GM12878 (cell line): ENCODE results near the gene ARL16. TPM values are rescaled to one million over a fixed set of nuclear protein-coding genes. Genes with fewer than 3 reads are reported as not detected.

Experiments used
- ATAC-seq: fragments of 200-7000 bp; cut with Tn5 transposase; 3 replicates; pipeline ENCODE4 v1.9.1; 2020; ENCODE audit warnings: mild to moderate bottlenecking, moderate library complexity
- BruUV-seq: library from RNA; stranded (reverse); fragments of 400-500 nt; replicated peaks from 2 replicates; lab custom pipeline; 2021; lab: Mats Ljungman, UMichigan
- CTCF ChIA-PET: fragments of 300-600 bp; sonication (Branson Sonifier 250); formaldehyde crosslinking; extraction: SDS; loops from one replicate; lab custom pipeline; 2021; ENCODE audit warnings: inconsistent platforms; lab: Yijun Ruan, JAX
- POLR2A ChIA-PET: fragments of 350-600 bp; formaldehyde crosslinking; extraction: SDS; loops from one replicate; lab custom pipeline; 2021; ENCODE audit warnings: inconsistent platforms; lab: Charles Lee
- RAD21 ChIA-PET: fragments of 300-600 bp; sonication (Branson Sonifier 250); formaldehyde crosslinking; loops from one replicate; lab custom pipeline; 2023; ENCODE audit warnings: antibody characterized with exemption; ENCODE audit not compliant: unreplicated experiment; lab: Charles Lee
- SMC1A ChIA-PET: fragments of 300-600 bp; sonication (Branson Sonifier 250); formaldehyde crosslinking; loops from one replicate; lab custom pipeline; 2023; ENCODE audit not compliant: unreplicated experiment, uncharacterized antibody; lab: Charles Lee
- DNase-seq: peaks from one replicate; pipeline ENCODE4 v3.0.0-alpha.2; 2011; ENCODE audit warnings: low read depth, low spot score
- FAIRE-seq: peaks from 3 replicates; lab custom pipeline; 2011; peaks lifted over from hg19 to GRCh38; lab: Jason Lieb, UNC
- H2AFZ ChIP-seq: 2 replicates; pipeline ENCODE4 v1.6.0; 2011; ENCODE audit warnings: low read depth, low read length, control low read depth; ENCODE audit not compliant: control insufficient read depth
- H3K27ac ChIP-seq: 2 replicates; pipeline ENCODE4 v1.5.1; 2011; ENCODE audit warnings: control low read depth; ENCODE audit not compliant: control insufficient read depth, insufficient read depth
- H3K27me3 ChIP-seq, 2 experiments: replicated peaks in 1 of 2; 2 replicates each; pipeline versions ENCODE4 v1.6.0 to v1.6.1; 2011; ENCODE audit warnings: low read length in 1 of 2; ENCODE audit not compliant: control insufficient read depth in 2 of 2, insufficient read depth in 2 of 2
- H3K36me3 ChIP-seq, 2 experiments: 2 replicates each; pipeline ENCODE4 v1.5.1; 2011; ENCODE audit warnings: low read length in 1 of 2; ENCODE audit not compliant: control insufficient read depth in 2 of 2, insufficient read depth in 2 of 2
- H3K4me1 ChIP-seq: 2 replicates; pipeline ENCODE4 v1.6.1; 2011; ENCODE audit warnings: mild to moderate bottlenecking, low read length, moderate library complexity, mixed read lengths; ENCODE audit not compliant: control insufficient read depth, insufficient read depth
- H3K4me2 ChIP-seq: 2 replicates; pipeline ENCODE4 v1.6.0; 2011; ENCODE audit warnings: control low read depth; ENCODE audit not compliant: control insufficient read depth, insufficient read depth
- H3K4me3 ChIP-seq: fragments of 200-600 bp; sonication (generic); 2 replicates; pipeline ENCODE4 v1.5.1; 2016
- H3K79me2 ChIP-seq: 2 replicates; pipeline ENCODE4 v1.6.0; 2011; ENCODE audit warnings: low read length; ENCODE audit not compliant: control insufficient read depth, insufficient read depth
- H3K9ac ChIP-seq: 2 replicates; pipeline ENCODE4 v1.8.0; 2011; ENCODE audit warnings: low read length, control low read depth, mixed read lengths; ENCODE audit not compliant: control insufficient read depth, insufficient read depth
- H3K9me3 ChIP-seq: replicated peaks from 3 replicates; pipeline ENCODE4 v1.5.1; 2011; ENCODE audit warnings: mild to moderate bottlenecking, low read length; ENCODE audit not compliant: control insufficient read depth, insufficient read depth
- H4K20me1 ChIP-seq: 2 replicates; pipeline ENCODE4 v1.6.0; 2011; ENCODE audit not compliant: control insufficient read depth, insufficient read depth
- ATF3 ChIP-seq: IDR thresholded peaks from 2 replicates; pipeline ENCODE4 v1.6.1; 2011; ENCODE audit warnings: low read depth, mild to moderate bottlenecking, low read length, moderate library complexity, borderline replicate concordance; ENCODE audit errors: extremely low read depth
- CEBPZ ChIP-seq: fragments of 150-350 bp; IDR thresholded peaks from 2 replicates; pipeline ENCODE4 v1.6.1; 2016; ENCODE audit warnings: low read depth, low read length
- ESRRA ChIP-seq: IDR thresholded peaks from 2 replicates; pipeline ENCODE4 v1.6.1; 2012; ENCODE audit warnings: mild to moderate bottlenecking, low read length, improper control_type of control experiment
- FOXK2 ChIP-seq: fragments of 450-650 bp; IDR thresholded peaks from 2 replicates; pipeline ENCODE4 v1.6.1; 2017; ENCODE audit warnings: mild to moderate bottlenecking, moderate library complexity
- HDAC2 ChIP-seq: fragments of 200-600 bp; sonication (generic); IDR thresholded peaks from 2 replicates; pipeline ENCODE4 v1.6.1; 2017
- IKZF2 ChIP-seq, 2 experiments: fragments of 450-650 bp; IDR thresholded peaks; 2 replicates each; pipeline ENCODE4 v1.6.1; 2017; ENCODE audit warnings: mild to moderate bottlenecking in 2 of 2, moderate library complexity in 2 of 2
- MAX ChIP-seq: IDR thresholded peaks from 2 replicates; pipeline ENCODE4 v1.6.1; 2012; ENCODE audit warnings: low read depth, low read length, improper control_type of control experiment
- NFYA ChIP-seq: IDR thresholded peaks from 2 replicates; pipeline ENCODE4 v1.6.1; 2011; ENCODE audit warnings: low read depth, mild to moderate bottlenecking, low read length, improper control_type of control experiment, borderline replicate concordance
- RBBP5 ChIP-seq: fragments of 200-600 bp; sonication (generic); conservative IDR thresholded peaks from 2 replicates; pipeline ENCODE4 v1.6.1; 2016
- TARDBP ChIP-seq: IDR thresholded peaks from 2 replicates; pipeline ENCODE4 v1.6.1; 2016; ENCODE audit warnings: borderline replicate concordance
- TCF3 ChIP-seq: IDR thresholded peaks from 2 replicates; pipeline ENCODE4 v1.6.1; 2012; ENCODE audit warnings: low read depth, mild to moderate bottlenecking, low read length, borderline replicate concordance; ENCODE audit not compliant: insufficient read depth
- YY1 ChIP-seq: IDR thresholded peaks from 2 replicates; pipeline ENCODE4 v1.6.1; 2011; ENCODE audit warnings: low read depth, mild to moderate bottlenecking, low read length
- ZBTB40 ChIP-seq: fragments of 450-650 bp; IDR thresholded peaks from 2 replicates; pipeline ENCODE4 v1.6.1; 2016; ENCODE audit warnings: mild to moderate bottlenecking, moderate library complexity, borderline replicate concordance
- ZNF217 ChIP-seq: fragments of 450-650 bp; IDR thresholded peaks from 2 replicates; pipeline ENCODE4 v1.6.1; 2017; ENCODE audit warnings: antibody characterized with exemption, mild to moderate bottlenecking
- WGBS: methylation state at CpG from one replicate; pipeline ENCODE4 v1.1.6; 2016; ENCODE audit warnings: low lambda C conversion rate; ENCODE audit not compliant: insufficient replicate concordance, insufficient coverage; ENCODE audit errors: missing lambda C conversion rate; 5-methylcytosine and 5-hydroxymethylcytosine counted together
- in situ Hi-C: fragments of 300-500 bp; cut with MboI; formaldehyde crosslinking; loops from 9 replicates; pipeline ENCODE4 v1.14.3; 2018; ENCODE audit warnings: mixed read lengths
- intact Hi-C: fragments of 100-400 bp; cut with micrococcal nuclease; formaldehyde crosslinking; loops from one replicate; pipeline ENCODE4 v1.14.2; 2022; ENCODE audit not compliant: unreplicated experiment
- polyA plus RNA-seq, 11 experiments: library from polyadenylated mRNA; depleted of rRNA in 4 of 11; unstranded in 6 of 11; stranded (reverse) in 5 of 11; fragments of >200 nt; fragmentation: Nextera tagmentation in 4 of 11; fragmentation: Illumina TruSeq in 1 of 11; extraction: Ambion mirVana in 4 of 11; extraction: Trizol in 1 of 11; gene quantifications; 1 replicate in 1 of 11; 2 replicates in 10 of 11; pipeline versions ENCODE4 v1.2.1 to v1.2.3, GENCODE V29; 2011 to 2016; ENCODE audit warnings: inconsistent platforms in 2 of 11, missing spikeins in 2 of 11, low read depth in 1 of 11
- total RNA-seq, 4 experiments: library from RNA; depleted of rRNA in 3 of 4; stranded (reverse); fragments of >200 nt in 3 of 4; fragmentation: Illumina TruSeq in 1 of 4; extraction: Trizol in 1 of 4; gene quantifications; 2 replicates each; pipeline versions ENCODE4 v1.2.1 to v1.2.3, GENCODE V29; 2013 to 2021

Gene ARL16
- total and polyA plus RNA-seq, 10 of the 15 experiments (the other 5 are each of a cell fraction or from before 2014, with no cell fraction given) = 4.7 to 47.6 (median 30.9) TPM

- in situ Hi-C loops (no loop called here), intact Hi-C loops (no loop called here)
- H3K27ac ChIP-seq = no peak overlapping the region
- POLR2A ChIA-PET = no interaction called here
- H3K9ac ChIP-seq = no peak overlapping the region
- no peaks in the 10 kb centered on the region for H3K79me2 ChIP-seq
- RAD21 ChIA-PET = no interaction called here
- no peak overlapping the region for H3K4me3 ChIP-seq
- no peak for DNase-seq
- SMC1A ChIA-PET = no interaction called here
- CTCF ChIA-PET = interaction anchor here (2.2 kb wide), 1 partner anchor 10 kb away, joined by 5 read pairs; the partner anchor contains the start of genes ARL16 and HGS
- 92% methylated on average over 18 of the region's 18 CpGs for WGBS
- ATAC-seq = no peak
- BruUV-seq = TSS peak; percentile 30
- H3K4me2 ChIP-seq = no peak overlapping the region
- H3K27me3 ChIP-seq = no peaks in the 10 kb centered on the region
- H3K36me3 ChIP-seq = peaks cover 7 to 23% of the 10 kb centered on the region in 2 experiments
- no peaks in the 10 kb centered on the region for H3K4me1 ChIP-seq
- H3K9me3 ChIP-seq = no peaks in the 10 kb centered on the region
- no peaks in the 10 kb centered on the region for H4K20me1 ChIP-seq
- H2AFZ ChIP-seq = no peak overlapping the region
- FAIRE-seq = no peak
- TF ChIP-seq RBBP5 (no peak), MAX (no peak), CEBPZ (no peak), TCF3 (no peak), YY1 (no peak), ZBTB40 (no peak), TARDBP (no peak), FOXK2 (no peak), IKZF2 (IDR thresholded peaks at IDR 0.05) (no peak), ESRRA (no peak), ATF3 (no peak), NFYA (no peak), ZNF217 (no peak), HDAC2 (no peak)
Observed at GRCh38 chr17:81673561-81674258, 9.9 kb downstream of the ARL16 start.
